GM18909 (cell line): Measurements from ENCODE around the gene GABRA6.

ENCODE experiments used
- ATAC-seq: cut with Tn5 transposase; IDR thresholded peaks from one replicate; pipeline ENCODE4 v1.9.1; 2021; ENCODE audit warnings: mild to moderate bottlenecking; ENCODE audit not compliant: unreplicated experiment, poor library complexity

Gene GABRA6

GRCh38 chr5:161745392-161745791 is 59.9 kb downstream of the GABRA6 start:
- no peak for ATAC-seq

- no peak for ATAC-seq
These were observed 65.7 kb downstream of the GABRA6 start for GRCh38 chr5:161751265-161751664.
